Neural progenitor cell (in vitro differentiated cells): ENCODE results near the gene ERBIN.

Experiments
- EZH2 ChIP-seq: fragments of 200-600 bp; sonication (generic); IDR thresholded peaks from 2 replicates; pipeline ENCODE4 v1.6.1; 2017; ENCODE audit warnings: antibody characterized with exemption, mild to moderate bottlenecking, moderate library complexity
- EZH2phosphoT487 ChIP-seq: fragments of 200-600 bp; sonication (generic); IDR thresholded peaks from 2 replicates; pipeline ENCODE4 v1.6.1; 2017; ENCODE audit warnings: antibody characterized with exemption
- TF ChIP-seq, protein P1 (sequence below): fragments of 200-600 bp; sonication (generic); IDR thresholded peaks from 2 replicates; pipeline ENCODE4 v1.5.1; 2017; ENCODE audit warnings: antibody characterized with exemption, mild to moderate bottlenecking

DNA sequence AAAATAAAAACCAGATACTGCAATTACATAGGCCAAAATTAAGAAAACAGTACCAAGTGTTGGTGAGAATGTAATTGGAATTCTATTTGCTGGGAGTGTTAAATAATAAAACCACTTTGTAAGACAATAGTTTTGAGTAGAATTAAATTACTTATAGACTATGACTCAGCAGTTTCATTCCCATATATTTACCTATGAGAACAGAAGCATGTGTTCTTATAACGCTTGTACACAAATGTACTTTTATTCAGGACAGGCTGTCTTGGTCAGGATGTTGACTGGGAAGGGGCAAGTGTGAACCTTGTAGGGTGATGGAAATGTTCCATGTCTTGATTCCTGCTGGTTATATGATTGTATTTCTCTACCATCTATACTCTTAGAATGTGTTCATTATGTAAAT is 56.3 kb downstream of the ERBIN start:
- TF ChIP-seq, protein P1, sequence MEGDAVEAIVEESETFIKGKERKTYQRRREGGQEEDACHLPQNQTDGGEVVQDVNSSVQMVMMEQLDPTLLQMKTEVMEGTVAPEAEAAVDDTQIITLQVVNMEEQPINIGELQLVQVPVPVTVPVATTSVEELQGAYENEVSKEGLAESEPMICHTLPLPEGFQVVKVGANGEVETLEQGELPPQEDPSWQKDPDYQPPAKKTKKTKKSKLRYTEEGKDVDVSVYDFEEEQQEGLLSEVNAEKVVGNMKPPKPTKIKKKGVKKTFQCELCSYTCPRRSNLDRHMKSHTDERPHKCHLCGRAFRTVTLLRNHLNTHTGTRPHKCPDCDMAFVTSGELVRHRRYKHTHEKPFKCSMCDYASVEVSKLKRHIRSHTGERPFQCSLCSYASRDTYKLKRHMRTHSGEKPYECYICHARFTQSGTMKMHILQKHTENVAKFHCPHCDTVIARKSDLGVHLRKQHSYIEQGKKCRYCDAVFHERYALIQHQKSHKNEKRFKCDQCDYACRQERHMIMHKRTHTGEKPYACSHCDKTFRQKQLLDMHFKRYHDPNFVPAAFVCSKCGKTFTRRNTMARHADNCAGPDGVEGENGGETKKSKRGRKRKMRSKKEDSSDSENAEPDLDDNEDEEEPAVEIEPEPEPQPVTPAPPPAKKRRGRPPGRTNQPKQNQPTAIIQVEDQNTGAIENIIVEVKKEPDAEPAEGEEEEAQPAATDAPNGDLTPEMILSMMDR: no peak
- TF ChIP-seq EZH2phosphoT487 (no peak), EZH2 (no peak)
